Measurements from ENCODE around the gene LTBR.

DNA sequence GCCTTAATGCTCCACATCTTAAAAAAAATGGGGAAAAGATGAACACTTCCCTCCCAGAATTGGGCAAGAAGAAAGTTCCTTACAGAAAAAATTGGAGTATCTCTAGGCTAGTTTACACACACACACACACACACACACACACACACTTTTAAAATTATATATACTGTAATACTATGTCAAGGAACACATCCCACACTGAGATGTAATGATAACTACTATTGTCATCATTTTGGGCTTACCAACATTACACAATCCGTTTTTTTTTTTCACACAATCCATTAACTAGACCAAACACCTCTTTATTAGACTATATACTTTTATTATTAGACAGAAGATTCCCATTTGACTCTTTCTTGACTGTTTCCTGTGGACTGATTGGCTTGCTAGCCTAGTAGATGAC, 2.5 kb downstream of the LTBR start:
- TF ChIP-seq CTCF (IDR thresholded peaks at IDR 0.05) (no peak), REST (IDR thresholded peaks at IDR 0.05; ENCODE audit: insufficient read depth in 1 of 2, low read depth in 2 of 2, low read length in 1 of 2) (no peak)
